HG03135 (cell line): Measurements from ENCODE around the gene TEX44.
A peak's percentile ranks its signal among the peaks of the same experiment; 100 is the strongest.

Source experiments
- ATAC-seq: cut with Tn5 transposase; IDR thresholded peaks from one replicate; pipeline ENCODE4 v1.9.1; 2021; ENCODE audit warnings: mild to moderate bottlenecking, moderate library complexity; ENCODE audit not compliant: unreplicated experiment

The TEX44 gene

DNA sequence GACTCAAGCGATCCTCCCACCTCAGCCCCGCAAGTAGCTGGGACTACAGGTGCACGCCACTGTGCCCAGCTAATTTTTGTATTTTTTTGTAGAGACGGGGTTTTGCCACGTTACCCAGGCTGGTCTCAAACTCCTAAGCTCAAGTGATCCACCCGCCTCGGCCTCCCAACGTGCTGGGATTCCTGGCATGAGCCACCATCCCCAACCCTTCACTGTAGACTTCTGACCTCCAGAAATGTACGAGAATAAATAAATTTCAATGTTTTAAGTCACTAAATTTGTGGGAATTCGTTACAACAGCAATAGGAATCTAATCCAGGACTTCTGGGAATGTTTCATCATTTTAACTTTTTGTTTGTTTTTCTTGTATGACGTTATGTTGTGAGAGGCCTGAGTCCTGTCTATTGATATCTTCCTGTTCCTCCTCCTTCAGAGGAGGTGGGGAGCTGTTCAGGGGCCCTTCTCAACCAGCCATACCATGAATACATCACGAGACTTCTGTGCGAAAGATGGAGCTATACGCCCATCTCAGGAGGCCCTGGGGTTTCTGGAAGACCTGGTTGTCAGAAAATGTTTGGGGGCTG, 40.0 kb downstream of the TEX44 start:
- no peak for ATAC-seq

DNA sequence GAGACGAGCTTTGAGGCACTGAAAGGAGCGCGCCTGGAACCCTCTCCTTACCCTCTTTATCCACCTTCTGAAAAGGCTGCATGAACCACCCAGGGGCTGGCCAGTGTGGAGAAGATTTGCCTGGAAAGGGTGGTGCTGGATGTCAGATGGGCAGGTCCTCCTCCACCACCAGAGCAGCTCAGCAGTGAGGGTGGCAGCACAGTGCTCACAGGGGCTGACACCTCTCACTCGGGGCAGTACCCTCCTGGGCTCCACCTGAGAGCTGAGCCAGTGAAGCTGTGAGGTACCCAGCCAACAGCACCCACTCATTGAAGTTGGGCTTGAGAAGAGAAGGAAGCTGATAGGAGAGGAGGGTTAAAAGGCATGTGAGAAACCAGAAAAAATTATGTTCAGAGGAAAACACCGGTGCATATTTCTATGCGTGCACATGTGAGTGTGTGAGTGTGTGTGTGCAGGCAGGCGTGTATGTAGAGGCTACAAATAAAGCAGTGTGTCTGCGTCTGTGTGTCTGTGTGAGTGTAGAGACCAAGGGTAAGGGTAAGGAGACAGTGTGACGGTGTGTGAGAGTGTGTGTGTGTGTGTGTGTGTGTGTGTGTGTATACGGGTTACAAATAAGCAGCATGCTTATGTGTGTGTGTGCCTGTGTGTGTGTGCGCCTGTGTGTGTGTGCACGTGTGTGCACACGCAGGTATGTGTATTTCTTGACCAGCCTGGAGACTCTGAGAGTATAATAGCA, 40.7 kb downstream of the TEX44 start:
- no peak for ATAC-seq

DNA sequence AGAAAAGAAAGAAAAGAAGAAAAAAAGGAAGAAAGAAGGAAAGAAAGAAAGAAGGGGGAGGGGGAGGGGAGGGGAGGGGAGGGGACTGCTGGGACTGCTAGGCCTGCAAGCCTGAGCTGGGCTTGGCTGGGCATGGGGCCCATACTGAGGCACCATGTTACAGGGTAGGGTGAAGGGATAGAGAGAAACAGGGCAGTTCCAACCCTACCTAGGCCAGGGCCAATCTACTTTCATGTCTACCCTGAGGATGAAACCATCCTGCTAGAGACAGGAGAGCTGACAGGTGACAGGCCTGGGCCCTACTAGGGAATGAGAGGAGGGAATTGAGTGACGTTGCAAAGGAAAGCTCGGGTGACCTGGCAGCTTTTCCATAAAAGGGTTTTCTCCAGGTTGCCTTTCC, 41.7 kb downstream of the TEX44 start:
- no peak for ATAC-seq

DNA sequence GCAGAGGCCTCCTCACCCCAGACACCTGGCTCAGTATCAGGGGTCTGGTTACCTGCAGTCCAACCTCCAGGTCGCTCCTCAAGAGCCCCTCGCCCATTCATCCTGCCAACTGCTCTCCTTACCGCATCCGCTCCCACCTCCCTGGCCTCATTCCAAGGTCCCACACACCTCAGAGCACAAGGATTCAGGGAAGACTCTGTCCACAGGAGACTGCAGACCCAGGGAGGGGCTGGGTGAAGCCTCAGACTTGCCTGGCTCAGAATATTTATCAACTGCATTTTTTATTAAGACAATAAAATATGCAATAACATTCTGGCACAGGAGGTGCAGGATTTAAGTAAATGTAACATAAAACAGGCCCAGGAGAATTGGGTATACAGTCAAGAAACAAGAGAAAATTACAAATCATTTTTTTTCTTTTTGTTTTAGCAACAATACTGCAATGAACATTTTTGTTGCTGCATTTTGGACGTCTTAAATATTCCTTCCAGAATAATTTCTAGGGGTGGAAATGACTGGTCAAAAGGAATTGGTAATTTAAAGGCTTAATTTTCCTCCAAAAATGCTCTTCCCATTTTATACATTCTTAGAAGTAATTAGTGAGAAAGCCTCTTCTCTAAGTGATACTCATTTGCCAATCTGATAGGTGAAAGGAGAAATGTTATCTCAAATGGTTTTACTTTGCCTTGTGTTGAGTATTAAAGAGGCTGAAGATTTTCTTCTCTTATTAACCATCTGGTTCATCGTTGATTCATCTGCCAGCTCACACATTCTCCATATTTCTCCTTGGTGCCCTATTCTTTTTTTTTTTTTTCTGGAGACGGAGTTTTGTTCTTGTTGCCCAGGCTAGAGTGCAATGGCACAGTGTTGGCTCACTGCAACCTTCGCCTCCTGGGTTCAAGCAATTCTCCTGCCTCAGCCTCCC, 42.5 kb downstream of the TEX44 start:
- ATAC-seq, result no peak

DNA sequence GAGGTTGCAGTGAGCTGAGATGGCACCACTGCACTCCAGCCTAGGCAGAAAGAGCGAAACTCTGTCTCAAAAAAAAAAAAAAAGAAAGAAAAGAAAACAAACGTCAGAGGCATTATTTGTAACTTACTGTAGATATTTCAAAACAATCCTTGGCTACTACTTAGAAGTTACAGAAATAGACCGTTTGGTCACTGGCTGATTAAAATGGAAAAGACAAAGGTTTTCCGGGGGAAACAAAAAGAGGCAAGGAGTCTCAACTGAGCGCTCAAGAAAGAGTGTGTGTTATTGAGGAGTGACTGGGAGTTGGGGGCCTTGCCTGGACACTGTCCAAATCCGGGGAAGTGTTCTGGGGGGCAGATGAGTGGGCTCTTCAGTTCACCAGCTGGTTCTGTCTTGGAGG, 47.6 kb downstream of the TEX44 start:
- ATAC-seq, result no peak

DNA sequence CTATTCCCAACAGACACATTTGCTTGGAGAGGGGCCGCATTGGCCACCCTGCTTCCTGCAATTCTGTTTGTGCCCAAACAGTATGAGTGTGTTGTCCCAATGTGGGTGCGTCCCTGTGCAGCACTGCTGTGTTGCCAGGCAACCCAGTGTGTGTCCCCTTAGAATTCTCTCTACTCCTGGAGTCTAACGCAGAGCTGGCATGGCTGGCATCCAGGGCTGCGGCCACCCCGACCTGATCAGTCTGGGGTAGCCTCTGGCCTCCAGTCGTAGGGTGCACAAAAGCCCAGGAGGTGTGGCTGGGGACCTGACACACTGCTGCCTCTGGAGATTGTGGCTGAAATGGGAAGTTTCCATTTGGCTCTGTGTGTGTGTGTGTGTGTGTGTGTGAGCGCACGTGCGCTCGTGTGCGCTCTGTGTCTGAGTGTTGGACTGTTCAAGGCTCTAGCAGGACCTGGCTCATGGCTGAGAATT, 48.0 kb downstream of the TEX44 start:
- ATAC-seq, result no peak

DNA sequence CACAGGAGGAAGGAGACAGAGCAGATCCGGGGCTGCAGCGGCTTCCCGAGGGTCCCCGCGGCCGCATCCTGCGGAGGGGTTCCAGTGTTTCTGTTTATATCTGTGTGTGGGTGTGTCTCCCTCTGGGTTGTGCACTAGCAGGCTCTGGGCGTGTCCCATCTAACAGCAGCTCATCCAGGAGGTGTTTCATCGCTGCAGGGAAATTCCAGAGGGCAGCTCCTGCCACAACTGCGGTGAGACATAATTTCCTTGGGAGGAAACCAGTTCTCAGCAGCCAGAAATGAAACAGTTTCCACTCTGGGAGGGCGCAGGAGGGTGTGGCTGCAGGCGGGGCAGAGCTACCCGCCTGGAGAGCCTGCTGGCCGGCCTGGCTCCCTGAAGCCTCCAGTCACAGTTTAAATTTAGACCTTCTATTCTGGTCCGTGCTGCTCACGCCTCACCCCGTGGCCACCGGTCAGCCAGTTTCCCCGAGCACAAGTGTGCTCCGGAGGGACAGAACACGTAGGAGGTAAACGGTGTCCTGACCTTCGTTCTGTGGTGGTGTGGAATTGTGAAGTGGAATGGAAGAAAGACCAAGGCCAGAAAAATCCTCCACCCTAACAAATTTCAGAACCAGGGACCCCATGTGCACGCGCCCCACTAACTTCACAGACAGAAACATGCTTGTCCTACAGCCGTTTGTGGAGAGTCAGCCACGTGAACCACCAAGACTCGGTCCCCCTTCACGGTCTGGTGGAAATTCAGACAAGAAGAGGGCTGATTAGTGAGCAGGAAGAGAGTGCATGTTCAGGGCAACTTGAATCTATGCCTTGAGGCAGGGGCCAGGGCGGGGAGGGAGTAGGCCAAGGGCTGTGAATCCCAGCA, 50.2 kb downstream of the TEX44 start:
- ATAC-seq, result peak; percentile 61

DNA sequence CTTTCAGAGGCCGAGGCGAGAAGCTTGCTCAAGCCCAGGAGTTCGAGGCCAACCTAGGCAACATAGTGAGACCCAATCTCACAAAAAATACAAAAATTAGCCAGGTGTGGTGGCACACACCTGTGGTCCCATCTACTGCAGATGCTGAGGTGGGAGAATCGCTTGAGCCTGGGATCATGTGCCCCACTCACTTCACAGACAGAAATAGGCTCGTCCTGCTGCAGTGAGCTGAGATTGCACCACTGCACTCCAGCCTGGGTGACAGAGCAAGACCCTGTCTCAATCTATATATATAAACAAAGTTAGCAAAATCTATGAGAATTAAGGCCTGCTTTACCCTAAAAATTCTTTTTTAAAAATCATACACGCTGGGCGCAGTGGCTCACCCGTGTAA, 50.8 kb downstream of the TEX44 start:
- ATAC-seq, result no peak
